ENCODE measurements around the gene CDK14. TPM values are rescaled to one million over a fixed set of nuclear protein-coding genes. Genes with fewer than 3 reads are reported as not detected.

CDK14 gene
- total and polyA plus RNA-seq, 10 of the 15 experiments (the other 5 are each of a cell fraction or from before 2014, with no cell fraction given): 6.5 to 61.3 (median 24.2) TPM

GRCh38 chr7:91239772-91240171 lies 643.7 kb downstream of the CDK14 start:
- WGBS (ENCODE audit: insufficient coverage, insufficient replicate concordance, low lambda C conversion rate, missing lambda C conversion rate): 81% methylated on average over 1 of the region's 1 CpG
- Histone ChIP-seq H3K27ac (ENCODE audit: control insufficient read depth, insufficient read depth) (no peak overlapping the region), H3K9ac (ENCODE audit: control insufficient read depth, insufficient read depth, low read length) (no peak overlapping the region), H3K4me2 (ENCODE audit: control insufficient read depth, insufficient read depth) (no peak overlapping the region), H3K79me2 (ENCODE audit: control insufficient read depth, insufficient read depth, low read length) (no peaks in the 10 kb centered on the region), H3K36me3 (ENCODE audit: control insufficient read depth in 2 of 2, insufficient read depth in 2 of 2, low read length in 1 of 2) (no peaks in the 10 kb centered on the region), H3K4me1 (ENCODE audit: control insufficient read depth, insufficient read depth, low read length) (no peaks in the 10 kb centered on the region), H4K20me1 (ENCODE audit: control insufficient read depth, insufficient read depth) (no peaks in the 10 kb centered on the region), H2AFZ (ENCODE audit: control insufficient read depth, low read depth, low read length) (no peak overlapping the region), H3K4me3 (no peak overlapping the region), H3K9me3 (replicated peaks; ENCODE audit: control insufficient read depth, insufficient read depth, low read length) (no peaks in the 10 kb centered on the region), H3K27me3 (replicated peaks in 1 of 2; ENCODE audit: control insufficient read depth in 2 of 2, insufficient read depth in 2 of 2, low read length in 1 of 2) (no peaks in the 10 kb centered on the region)
- ChIA-PET POLR2A (no interaction called here), CTCF (interaction anchor here (1.4 kb wide), 1 partner anchor 9 kb away, joined by 3 read pairs; no protein-coding TSS in a partner anchor), SMC1A (ENCODE audit: uncharacterized antibody, unreplicated experiment) (interaction anchor here (1.9 kb wide), 1 partner anchor 11 kb away, joined by 5 read pairs; no protein-coding TSS in a partner anchor), RAD21 (ENCODE audit: unreplicated experiment) (no interaction called here)
- FAIRE-seq (no peak), DNase-seq (ENCODE audit: low read depth, low spot score) (no peak), ATAC-seq (no peak)
- in situ Hi-C loops (cut with MboI) (no loop called here), intact Hi-C loops (cut with micrococcal nuclease; ENCODE audit: unreplicated experiment) (no loop called here)
- TF ChIP-seq GABPA (IDR thresholded peaks at IDR 0.05; ENCODE audit: low read depth): no peak
- no peak for TF ChIP-seq EP300 (IDR thresholded peaks at IDR 0.05; ENCODE audit: borderline replicate concordance in 1 of 2, control insufficient read depth in 1 of 2, low read depth in 2 of 2, low read length in 2 of 2)
- TF ChIP-seq RB1 (IDR thresholded peaks at IDR 0.05; ENCODE audit: borderline replicate concordance): no peak
- TF ChIP-seq MYB (IDR thresholded peaks at IDR 0.05; ENCODE audit: borderline replicate concordance, low read depth, low read length): no peak
- no peak for TF ChIP-seq NR2F1 (conservative IDR thresholded peaks at IDR 0.05)
- TF ChIP-seq RFX5 (IDR thresholded peaks at IDR 0.05; ENCODE audit: low read depth, low read length): no peak
- no peak for TF ChIP-seq ZZZ3 (IDR thresholded peaks at IDR 0.05; ENCODE audit: control insufficient read depth, insufficient read length, low read depth)
- TF ChIP-seq WRNIP1 (IDR thresholded peaks at IDR 0.05; ENCODE audit: borderline replicate concordance, low read depth, low read length): no peak
- TF ChIP-seq TCF3 (IDR thresholded peaks at IDR 0.05; ENCODE audit: borderline replicate concordance, insufficient read depth, low read depth, low read length): no peak
- no peak for TF ChIP-seq E4F1 (IDR thresholded peaks at IDR 0.05; ENCODE audit: borderline replicate concordance, partially characterized antibody)
- TF ChIP-seq SREBF2 (IDR thresholded peaks at IDR 0.05; ENCODE audit: low read length): no peak
- no peak for TF ChIP-seq CHD2 (IDR thresholded peaks at IDR 0.05; ENCODE audit: borderline replicate concordance, low read depth, low read length)
- no TSS peak for BruUV-seq (replicated peaks)

Measured in GM12878 (cell line).